ENCODE results near the gene DAB2. TPM values are rescaled to one million over a fixed set of nuclear protein-coding genes. Genes with fewer than 3 reads are reported as not detected.

Gene DAB2
- total RNA-seq, 1 donor: 217 TPM

DNA sequence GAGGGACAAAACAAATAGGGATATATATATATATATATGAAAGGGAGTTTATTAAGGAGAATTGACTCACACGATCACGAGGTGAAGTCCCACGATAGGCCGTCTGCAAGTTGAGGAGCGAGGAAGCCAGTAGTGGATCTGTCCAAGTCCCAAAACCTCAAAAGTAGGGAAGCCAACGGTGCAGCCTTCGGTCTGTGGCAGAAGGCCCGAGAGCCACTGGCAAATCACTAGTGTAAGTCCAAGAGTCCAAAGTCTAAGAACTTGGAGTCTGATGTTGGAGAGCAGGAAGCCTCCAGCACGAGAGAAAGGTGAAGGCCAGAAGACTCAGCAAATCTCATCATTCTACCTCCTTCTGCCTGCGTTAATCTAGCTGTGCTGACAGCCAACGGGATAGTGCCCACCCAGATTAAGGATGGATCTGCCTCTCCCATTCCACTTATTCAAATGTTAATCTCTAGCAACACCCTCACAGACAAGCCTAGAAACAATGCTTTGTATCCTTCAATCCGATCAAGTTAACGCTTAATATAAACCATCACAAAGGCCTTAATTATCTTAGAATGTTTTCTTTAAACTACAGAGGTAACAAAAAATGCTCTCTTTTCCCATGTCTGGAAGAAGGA lies 23.8 kb upstream of the DAB2 start:
- no peak overlapping the region for H3K4me3 ChIP-seq (ENCODE audit: low read depth, low read length)
- DNase-seq (ENCODE audit: low read depth): peak; percentile 58
- no peak for TF ChIP-seq CTCF (IDR thresholded peaks at IDR 0.05; ENCODE audit: insufficient read depth, low read length)

DNA sequence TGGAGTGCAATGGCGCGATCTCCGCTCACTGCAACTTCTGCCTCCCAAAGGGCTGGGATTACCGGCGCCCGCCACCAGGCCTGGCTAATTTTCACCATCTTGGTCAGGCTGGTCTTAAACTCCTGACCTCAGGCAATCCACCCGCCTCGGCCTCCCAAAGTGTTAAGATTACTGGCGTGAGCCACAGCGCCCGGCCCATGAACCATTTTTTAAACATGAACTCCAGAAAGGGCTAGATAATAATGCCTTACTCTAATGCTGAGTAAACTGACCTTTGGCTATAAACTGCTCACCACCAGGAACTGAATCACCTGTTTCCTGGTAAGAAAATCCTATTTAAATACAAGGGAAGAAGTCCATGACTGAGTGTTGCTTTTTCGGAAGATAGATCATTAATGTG lies 23.2 kb upstream of the DAB2 start:
- H3K4me3 ChIP-seq (ENCODE audit: low read depth, low read length): no peak overlapping the region
- no peak for TF ChIP-seq CTCF (IDR thresholded peaks at IDR 0.05; ENCODE audit: insufficient read depth, low read length)
- DNase-seq (ENCODE audit: low read depth): peak; percentile 40

DNA sequence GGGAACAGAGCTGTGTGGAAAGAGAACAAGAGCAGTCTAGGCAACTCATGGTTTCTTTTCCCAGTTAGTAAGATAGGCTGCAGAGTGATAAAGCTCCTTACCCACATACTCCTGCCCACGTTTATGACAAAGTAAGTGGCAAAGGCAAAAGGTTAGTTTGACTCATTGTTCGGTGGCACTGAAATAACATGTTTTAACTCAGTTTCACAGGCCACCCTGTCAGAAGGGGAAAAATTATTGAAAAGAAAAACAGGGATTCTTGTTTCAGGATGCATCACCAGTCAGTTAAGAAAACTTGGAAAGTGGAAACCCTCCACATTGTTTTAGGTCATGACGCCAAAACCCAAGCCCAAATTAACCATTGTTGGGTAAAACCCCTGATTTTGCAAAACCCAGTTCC lies 22.3 kb upstream of the DAB2 start:
- DNase-seq (ENCODE audit: low read depth): peak; percentile 77
- no peak for TF ChIP-seq CTCF (IDR thresholded peaks at IDR 0.05; ENCODE audit: insufficient read depth, low read length)
- H3K4me3 ChIP-seq (ENCODE audit: low read depth, low read length): no peak overlapping the region

DNA sequence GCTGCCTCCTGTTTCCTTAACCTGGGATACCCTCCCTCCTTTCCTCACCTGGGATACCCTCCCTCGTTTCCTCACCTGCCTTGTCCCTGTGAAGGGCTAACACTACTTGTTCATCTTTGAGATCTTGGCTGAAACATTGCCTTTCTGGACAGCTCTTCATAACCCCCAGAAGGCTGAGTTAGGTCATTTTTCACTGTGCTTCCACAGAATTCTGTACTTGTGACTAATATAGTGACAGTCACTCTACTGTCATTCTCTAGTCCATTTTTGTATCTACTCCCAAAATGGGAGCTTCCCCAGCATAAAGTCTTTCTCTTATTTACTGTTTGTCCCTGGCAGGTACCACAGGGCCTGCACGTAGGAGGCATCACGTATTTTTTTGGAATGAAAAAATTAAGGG lies 21.5 kb upstream of the DAB2 start:
- H3K4me3 ChIP-seq (ENCODE audit: low read depth, low read length): no peak overlapping the region
- TF ChIP-seq CTCF (IDR thresholded peaks at IDR 0.05; ENCODE audit: insufficient read depth, low read length): no peak
- DNase-seq (ENCODE audit: low read depth): no peak

DNA sequence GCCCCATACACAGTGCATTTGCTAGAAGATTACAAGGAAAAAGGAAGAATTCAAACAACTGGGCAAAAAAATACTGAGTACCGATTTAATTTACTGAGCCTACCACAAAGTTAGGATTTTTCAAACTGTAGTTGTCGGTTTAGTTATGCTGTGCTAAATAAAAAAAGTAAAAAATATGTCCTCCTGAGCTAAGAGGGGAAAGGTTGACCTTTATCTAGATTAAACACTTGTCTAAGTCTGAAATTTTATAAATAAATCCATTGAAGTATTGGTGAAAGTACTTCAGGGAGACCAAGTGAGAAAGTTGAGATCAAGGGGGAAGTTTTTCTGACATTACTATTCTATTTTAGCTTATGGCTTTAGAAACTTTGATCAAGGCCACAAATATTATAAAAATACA lies 19.1 kb upstream of the DAB2 start:
- TF ChIP-seq CTCF (IDR thresholded peaks at IDR 0.05; ENCODE audit: insufficient read depth, low read length): no peak
- no peak overlapping the region for H3K4me3 ChIP-seq (ENCODE audit: low read depth, low read length)
- DNase-seq (ENCODE audit: low read depth): no peak

DNA sequence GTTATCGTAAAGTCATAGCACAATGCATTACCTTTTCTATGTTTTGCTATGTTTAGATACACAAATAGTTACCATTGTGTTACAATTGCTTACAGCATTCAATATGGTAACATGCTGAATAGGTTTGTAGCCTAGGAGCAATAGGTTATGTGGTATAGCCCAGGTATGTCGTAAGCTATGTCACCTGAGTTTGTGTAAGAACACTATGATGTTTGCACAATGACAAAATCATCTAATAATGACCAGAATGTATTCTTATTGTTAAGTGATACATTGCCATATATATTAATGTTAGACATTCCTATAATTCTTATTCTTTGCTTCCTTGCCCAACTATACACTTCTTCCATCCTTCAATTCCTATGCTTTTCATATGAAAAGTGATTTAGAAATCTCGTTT lies 18.2 kb upstream of the DAB2 start:
- no peak for TF ChIP-seq CTCF (IDR thresholded peaks at IDR 0.05; ENCODE audit: insufficient read depth, low read length)
- DNase-seq (ENCODE audit: low read depth): no peak
- no peak overlapping the region for H3K4me3 ChIP-seq (ENCODE audit: low read depth, low read length)

DNA sequence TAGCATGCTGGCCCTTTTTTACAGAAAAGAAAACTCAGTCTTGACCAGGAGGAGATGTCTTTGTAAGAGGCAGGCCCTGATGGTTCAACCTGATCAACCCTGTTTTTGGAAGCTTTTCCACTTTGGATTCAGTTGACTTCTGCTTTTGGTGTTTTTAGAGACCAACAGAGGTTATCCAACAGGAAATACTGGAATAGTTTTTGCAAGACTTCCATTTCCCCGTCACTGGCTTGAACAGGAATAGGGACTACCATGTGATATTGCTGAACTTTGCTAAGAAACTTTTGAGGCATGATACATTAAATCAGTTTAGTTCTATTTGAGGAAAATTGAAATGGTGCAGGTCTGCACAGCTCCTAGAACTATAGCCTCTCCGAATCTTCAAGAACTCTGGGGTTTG lies 17.1 kb upstream of the DAB2 start:
- TF ChIP-seq CTCF (IDR thresholded peaks at IDR 0.05; ENCODE audit: insufficient read depth, low read length): no peak
- H3K4me3 ChIP-seq (ENCODE audit: low read depth, low read length): no peak overlapping the region
- peak; percentile 30 for DNase-seq (ENCODE audit: low read depth)
